C4-2B (cell line): ENCODE data around the gene MYPOP.

Experiments used
- CTCF ChIP-seq: fragments of 450-650 bp; conservative IDR thresholded peaks from 2 replicates; pipeline ENCODE4 v1.5.1; 2017; ENCODE audit warnings: mild to moderate bottlenecking
- ZFX ChIP-seq: fragments of 450-650 bp; IDR thresholded peaks from 2 replicates; pipeline ENCODE4 v1.6.1; 2017

- TF ChIP-seq CTCF (no peak), ZFX (no peak)
Measured at GRCh38 chr19:45929247-45929646, 26.8 kb upstream of the MYPOP start.
